Activated T-helper 1 cell treated with anti-CD3 and anti-CD28 coated beads, Interleukin-12 subunit alpha, Interleukin-12 subunit beta, Interleukin-2, Interleukin-4 antibody, amounts not matched to agents 30 ng/mL and 10 ng/mL and 1 ng/mL, durations not matched to agents 14 hours and 24 hours and 36 hours (primary cell): ENCODE data around the gene FGA. TPM values are rescaled to one million over a fixed set of nuclear protein-coding genes. Genes with fewer than 3 reads are reported as not detected.
"Not testable (repeated sequence)": the region's sequence is repeated elsewhere in the genome, so short reads cannot be mapped to it uniquely, and the experiment has no call there.

Experiments used
- DNase-seq: peaks from one replicate; pipeline ENCODE4 v3.0.0; 2021; ENCODE audit warnings: low spot score
- H3K27ac Mint-ChIP-seq: one replicate; pipeline ENCODE4 v1.8.0; 2021; ENCODE audit warnings: mild to moderate bottlenecking, mixed read lengths
- H3K27me3 Mint-ChIP-seq: one replicate; pipeline ENCODE4 v1.8.0; 2022; ENCODE audit warnings: mild to moderate bottlenecking, moderate library complexity, mixed read lengths; ENCODE audit not compliant: insufficient read depth
- H3K36me3 Mint-ChIP-seq: one replicate; pipeline ENCODE4 v1.8.0; 2021; ENCODE audit warnings: low read depth, mixed read lengths
- H3K4me1 Mint-ChIP-seq: one replicate; pipeline ENCODE4 v1.8.0; 2021; ENCODE audit warnings: low read depth, mixed read lengths
- H3K4me3 Mint-ChIP-seq: one replicate; pipeline ENCODE4 v1.8.0; 2021; ENCODE audit warnings: mild to moderate bottlenecking, moderate library complexity, mixed read lengths
- H3K9me3 Mint-ChIP-seq: one replicate; pipeline ENCODE4 v1.8.0; 2021; ENCODE audit warnings: mixed read lengths
- intact Hi-C: fragments of 100-400 bp; cut with micrococcal nuclease; formaldehyde crosslinking; loops from one replicate; pipeline ENCODE4 v1.15.1; 2024
- total RNA-seq: library from RNA; stranded (reverse); gene quantifications from 2 replicates; pipeline ENCODE4 v1.2.3, GENCODE V29; 2022

FGA gene
- total RNA-seq, 1 donor from 2014 or later: not detected

DNA sequence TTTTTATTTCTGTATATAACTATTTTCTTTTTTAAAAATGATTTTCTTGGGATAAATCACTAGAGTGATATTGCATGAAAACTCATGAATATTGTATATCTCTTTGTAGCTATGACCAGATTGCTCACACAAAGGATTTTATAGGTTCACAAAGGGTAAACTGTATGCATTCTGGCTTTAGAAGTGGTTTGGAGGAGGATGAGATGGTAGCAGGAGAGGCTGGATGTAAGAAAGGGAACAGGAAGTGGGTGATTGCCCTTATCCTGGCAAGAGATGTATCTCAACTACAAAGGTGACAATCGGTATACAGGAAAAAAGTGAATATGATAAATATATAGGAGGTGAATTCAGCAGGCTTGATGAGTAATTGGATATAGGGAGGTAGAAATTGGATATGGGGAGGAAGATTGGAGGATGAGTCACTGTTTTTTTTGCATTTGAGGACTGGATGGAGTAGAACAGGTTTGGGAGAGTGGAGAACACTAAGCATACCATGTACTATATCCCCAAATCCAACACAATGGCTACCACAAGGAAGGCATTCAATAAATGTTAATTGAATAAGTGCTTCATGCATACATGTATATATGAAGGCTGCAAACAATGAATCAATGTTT is 12.0 kb upstream of the FGA start:
- Mint-ChIP-seq H3K27ac (no peak overlapping the region), H3K27me3 (peaks cover 12% of the 10 kb centered on the region), H3K9me3 (no peaks in the 10 kb centered on the region), H3K36me3 (no peaks in the 10 kb centered on the region), H3K4me1 (no peaks in the 10 kb centered on the region), H3K4me3 (no peak overlapping the region)
- no peak for DNase-seq
- intact Hi-C loops: no loop called here

DNA sequence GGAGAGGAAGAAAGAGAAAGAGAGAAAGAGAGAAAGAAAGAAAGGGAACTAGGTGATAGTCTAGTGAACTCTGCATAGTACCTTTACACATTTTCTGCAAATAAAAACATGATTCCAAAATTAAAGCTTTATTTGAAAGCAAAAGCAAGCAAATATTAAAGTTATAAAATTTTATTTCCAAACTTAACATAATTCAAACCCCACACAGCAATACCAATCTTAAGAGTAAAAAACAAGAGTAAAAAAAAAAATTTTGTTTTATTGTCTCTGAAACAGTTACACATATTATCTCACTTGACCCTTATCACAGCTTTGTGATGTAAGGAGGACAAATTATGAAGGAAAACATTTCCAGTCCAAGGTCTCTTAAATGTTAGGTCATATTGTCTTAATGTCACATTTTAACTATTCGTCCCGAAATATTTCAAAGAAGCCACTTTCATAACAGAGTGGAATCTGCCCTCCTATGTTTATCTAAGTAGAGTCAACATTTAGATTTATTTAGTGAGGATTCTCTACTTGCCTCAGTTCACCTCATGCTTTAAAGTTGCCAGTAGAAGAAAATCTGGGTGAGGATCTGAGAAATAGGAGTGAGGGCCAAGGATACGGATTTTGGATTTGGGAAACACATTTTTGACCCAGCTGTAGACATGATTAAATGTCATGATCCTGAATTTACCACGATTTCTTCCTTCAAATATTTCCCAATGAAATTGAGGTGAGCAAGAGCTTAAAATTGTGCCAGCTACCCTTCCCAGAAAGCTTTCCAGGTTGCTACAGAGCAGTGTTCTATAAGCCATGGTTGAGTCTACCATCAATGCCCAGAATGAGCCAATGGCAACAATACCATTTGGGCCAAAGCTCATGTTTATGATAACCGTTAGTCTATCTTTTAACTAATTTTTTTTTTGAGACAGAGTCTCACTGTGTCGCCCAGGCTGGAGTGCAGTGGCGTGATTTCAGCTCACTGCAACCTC is 7.5 kb upstream of the FGA start:
- Mint-ChIP-seq H3K4me3 (no peak overlapping the region), H3K27ac (no peak overlapping the region), H3K9me3 (no peaks in the 10 kb centered on the region), H3K4me1 (no peaks in the 10 kb centered on the region), H3K36me3 (no peaks in the 10 kb centered on the region), H3K27me3 (peaks cover 6% of the 10 kb centered on the region)
- DNase-seq: no peak
- intact Hi-C loops: no loop called here

DNA sequence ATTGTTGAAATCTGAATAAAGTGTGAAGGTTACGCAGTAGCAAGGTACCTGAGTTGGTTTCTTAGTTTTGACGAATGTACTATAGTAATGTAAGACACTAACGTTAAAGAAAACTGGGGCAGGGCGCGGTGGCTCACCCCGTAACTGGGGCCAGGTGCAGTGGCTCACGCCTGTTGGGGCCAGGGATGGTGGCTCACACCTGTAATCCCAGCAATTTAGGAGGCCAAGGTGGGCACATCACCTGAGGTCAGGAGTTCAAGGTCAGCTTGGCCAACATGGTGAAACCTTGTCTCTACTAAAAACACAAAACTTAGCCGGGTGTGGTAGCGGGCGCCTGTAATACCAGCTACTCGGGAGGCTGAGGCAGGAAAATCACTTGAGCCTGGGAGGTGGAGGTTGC is 6.7 kb upstream of the FGA start:
- H3K36me3 Mint-ChIP-seq, H3K27me3 Mint-ChIP-seq, intact Hi-C loops, H3K27ac Mint-ChIP-seq, H3K9me3 Mint-ChIP-seq, H3K4me1 Mint-ChIP-seq, H3K4me3 Mint-ChIP-seq, DNase-seq: not testable (repeated sequence)

DNA sequence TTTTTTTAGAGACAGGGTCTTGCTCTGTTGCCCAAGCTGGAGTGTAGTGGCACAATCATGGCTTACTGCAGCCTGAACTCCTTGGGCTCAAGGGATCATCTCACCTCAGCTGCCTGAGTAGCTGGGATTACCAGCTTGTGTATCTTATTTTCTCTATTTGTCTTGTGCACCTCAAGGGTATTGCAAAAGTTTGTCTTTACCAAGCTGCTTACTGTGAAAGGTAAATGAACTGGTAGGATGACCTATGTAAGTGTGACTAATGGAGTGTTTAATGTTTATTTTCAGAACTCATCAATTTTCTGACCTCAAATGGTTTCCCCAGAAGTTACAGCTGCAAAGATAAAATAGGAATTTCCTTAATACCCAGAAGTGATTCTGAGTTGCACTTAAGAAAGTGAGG is 5.3 kb upstream of the FGA start:
- intact Hi-C loops: no loop called here
- Mint-ChIP-seq H3K36me3 (no peaks in the 10 kb centered on the region), H3K27ac (no peak overlapping the region), H3K4me1 (no peaks in the 10 kb centered on the region), H3K27me3 (peaks cover 3% of the 10 kb centered on the region), H3K9me3 (no peaks in the 10 kb centered on the region), H3K4me3 (no peak overlapping the region)
- DNase-seq: no peak

DNA sequence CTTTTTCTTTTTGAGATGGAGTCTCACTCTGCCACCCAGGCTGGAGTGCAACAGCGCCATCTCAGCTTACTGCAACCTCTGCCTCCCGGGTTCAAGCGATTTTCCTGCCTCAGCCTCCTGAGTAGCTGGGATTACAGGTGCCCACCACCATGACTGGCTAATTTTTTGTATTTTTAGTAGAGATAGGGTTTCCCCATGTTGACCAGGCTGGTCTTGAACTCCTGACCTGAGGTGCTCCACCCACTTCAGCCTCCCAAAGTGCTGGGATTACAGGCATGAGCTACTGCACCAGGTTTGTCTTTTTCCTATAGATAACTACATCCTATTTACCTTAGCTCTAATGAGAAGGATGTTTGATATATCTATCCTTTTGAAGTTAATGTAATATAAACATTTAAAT is 3.8 kb upstream of the FGA start:
- intact Hi-C loops, H3K36me3 Mint-ChIP-seq, H3K4me1 Mint-ChIP-seq, DNase-seq, H3K4me3 Mint-ChIP-seq, H3K9me3 Mint-ChIP-seq, H3K27me3 Mint-ChIP-seq, H3K27ac Mint-ChIP-seq: not testable (repeated sequence)

DNA sequence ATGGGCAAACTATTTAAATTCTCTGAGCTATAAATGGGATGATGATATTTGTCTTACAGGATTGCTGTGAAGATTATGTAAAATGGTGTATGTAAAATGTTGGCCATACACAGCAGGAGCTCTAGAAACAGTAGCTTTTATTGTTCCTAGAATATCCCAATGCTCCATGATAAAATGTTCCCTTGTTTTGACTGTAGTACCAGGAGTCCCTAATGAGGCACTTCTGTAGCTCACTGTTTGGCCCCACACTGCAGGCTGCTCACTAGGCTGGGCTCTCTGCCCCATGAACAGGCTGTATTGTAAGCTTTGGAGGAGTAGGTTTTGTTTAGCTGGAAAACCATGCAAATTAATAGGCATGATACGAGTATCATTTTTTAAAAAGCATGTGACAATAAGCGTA is 3.3 kb upstream of the FGA start:
- Mint-ChIP-seq H3K4me1 (no peaks in the 10 kb centered on the region), H3K9me3 (no peaks in the 10 kb centered on the region), H3K27ac (no peak overlapping the region), H3K4me3 (no peak overlapping the region), H3K36me3 (no peaks in the 10 kb centered on the region), H3K27me3 (no peaks in the 10 kb centered on the region)
- intact Hi-C loops: no loop called here
- DNase-seq: no peak

DNA sequence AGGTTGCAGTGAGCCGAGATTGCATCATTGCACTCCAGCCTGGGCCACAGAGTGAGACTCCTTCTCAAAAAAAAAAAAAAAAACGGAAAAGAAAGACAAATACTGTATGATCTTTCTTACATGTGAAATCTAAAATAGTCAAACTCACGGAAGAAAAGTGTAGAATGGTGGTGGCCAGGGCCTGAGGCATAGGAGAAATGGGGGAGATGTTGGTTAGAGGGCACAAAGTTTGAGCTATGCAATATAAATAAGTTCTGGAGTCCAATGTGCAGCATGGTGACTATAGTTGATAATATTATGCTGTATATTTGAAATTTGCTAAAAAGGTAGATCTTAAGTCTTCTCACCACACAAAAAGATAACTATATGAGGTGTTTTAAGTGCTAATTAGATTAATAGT is 1.3 kb upstream of the FGA start:
- Mint-ChIP-seq H3K27ac (no peak overlapping the region), H3K27me3 (no peaks in the 10 kb centered on the region), H3K4me3 (no peak overlapping the region), H3K4me1 (no peaks in the 10 kb centered on the region), H3K9me3 (no peaks in the 10 kb centered on the region), H3K36me3 (no peaks in the 10 kb centered on the region)
- intact Hi-C loops: no loop called here
- no peak for DNase-seq

DNA sequence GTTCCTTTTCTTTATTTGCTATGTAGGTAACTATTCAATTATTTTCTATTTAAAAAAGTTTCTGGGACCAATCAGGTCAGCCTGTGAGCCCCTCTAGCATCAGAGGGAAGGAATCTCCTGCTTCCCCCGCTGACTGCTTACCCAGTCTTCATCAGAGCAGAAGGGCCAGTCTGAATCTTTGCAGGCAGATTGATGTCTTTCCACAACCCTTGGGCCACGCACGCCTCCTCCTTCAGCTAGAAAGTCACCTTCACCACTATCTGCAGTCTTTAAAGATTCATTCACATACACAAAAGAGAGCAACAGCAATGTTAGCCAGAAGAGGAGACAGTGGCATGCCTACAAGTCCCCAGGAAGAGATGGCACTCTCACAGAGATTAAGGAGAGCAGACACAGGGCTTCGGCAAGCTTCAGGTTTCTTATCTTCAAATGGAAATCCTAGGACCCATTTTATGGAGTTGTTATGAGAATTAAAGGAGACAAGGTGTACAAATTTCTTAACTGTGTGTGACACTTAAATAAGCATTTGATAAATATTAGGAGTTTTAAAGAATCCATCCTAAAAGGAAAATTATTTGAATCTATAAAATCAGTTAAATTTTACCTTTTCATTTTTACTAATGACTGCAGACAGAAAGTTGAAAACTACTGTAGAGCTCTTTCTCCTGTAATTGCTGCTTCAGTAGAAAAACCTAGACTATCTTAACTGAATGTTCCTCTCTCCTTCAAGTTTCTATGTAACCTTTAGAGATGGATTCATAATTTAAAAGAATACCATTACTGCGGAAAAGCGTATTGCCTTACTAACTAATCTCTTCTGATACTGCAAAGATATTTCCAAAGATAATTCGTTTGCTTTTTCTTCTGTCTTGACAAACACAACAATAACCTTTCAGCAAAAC is 995 bp downstream of the FGA start:
- no peak overlapping the region for H3K4me3 Mint-ChIP-seq
- no peak for DNase-seq
- H3K27ac Mint-ChIP-seq: no peak overlapping the region

DNA sequence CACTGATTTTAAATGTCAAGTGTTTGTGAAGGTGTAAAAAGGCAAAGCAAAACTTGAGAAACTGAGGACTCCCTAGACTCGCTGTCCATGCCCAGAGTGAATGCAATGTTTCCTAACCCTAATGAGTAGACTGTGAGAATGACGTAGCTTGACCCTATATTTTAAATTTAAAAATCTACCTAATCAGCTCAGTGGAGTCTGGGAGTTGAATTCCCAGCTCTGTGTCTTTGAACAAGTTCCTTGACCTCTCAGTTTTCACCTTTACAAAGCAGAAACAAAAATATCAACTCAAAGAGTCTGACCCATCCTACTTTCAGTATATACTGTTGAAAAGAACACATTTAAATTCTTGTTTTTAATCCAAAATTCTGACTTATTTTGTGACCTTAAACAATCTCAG is 2.3 kb downstream of the FGA start:
- no peak overlapping the region for H3K27ac Mint-ChIP-seq
- intact Hi-C loops: no loop called here
- no peaks in the 10 kb centered on the region for H3K9me3 Mint-ChIP-seq
- no peak overlapping the region for H3K4me3 Mint-ChIP-seq
- no peaks in the 10 kb centered on the region for H3K4me1 Mint-ChIP-seq
- no peaks in the 10 kb centered on the region for H3K36me3 Mint-ChIP-seq
- H3K27me3 Mint-ChIP-seq: no peaks in the 10 kb centered on the region
- DNase-seq: no peak

More for the DNA sequence above, 995 bp downstream of the FGA start:
- intact Hi-C loops: no loop called here
- Mint-ChIP-seq H3K27me3 (no peaks in the 10 kb centered on the region), H3K36me3 (no peaks in the 10 kb centered on the region), H3K9me3 (no peaks in the 10 kb centered on the region), H3K4me1 (no peaks in the 10 kb centered on the region)

DNA sequence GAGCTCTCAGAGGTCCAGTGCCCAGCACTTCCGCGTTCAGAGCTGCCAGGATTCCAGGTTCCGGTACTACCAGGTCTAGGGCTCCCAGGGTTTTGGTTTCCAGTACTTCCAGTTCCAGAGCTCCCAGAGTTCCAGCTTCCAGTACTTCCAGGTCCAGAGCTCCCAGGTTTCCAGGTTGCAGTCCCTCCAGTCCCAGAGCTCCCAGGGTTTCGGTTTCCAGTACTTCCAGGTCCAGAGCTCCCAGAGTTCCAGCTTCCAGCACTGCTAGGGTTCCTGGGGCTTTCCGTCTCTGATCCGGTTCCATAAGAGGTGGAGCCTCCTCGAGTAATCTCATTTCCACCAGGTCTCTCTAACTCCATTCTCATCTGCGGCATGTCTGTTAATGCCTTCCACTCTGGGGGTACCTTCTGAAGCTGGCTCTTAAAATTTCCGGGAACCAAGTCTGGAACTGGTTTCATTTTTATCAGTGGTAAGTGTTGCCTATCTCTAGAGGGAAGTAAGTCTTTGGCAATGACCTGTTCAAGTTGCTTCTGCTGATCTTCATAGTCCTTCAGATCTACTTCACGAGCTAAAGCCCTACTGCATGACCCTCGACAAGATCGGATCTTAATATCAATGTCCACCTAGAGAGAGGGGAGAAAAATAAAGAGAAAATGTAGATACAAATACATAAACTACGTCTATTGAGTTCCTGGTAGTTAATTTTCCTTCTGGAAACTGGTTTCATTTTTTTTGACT is 4.1 kb downstream of the FGA start:
- no peaks in the 10 kb centered on the region for H3K4me1 Mint-ChIP-seq
- no peaks in the 10 kb centered on the region for H3K9me3 Mint-ChIP-seq
- DNase-seq: no peak
- intact Hi-C loops: no loop called here
- H3K27ac Mint-ChIP-seq: no peak overlapping the region
- H3K36me3 Mint-ChIP-seq: no peaks in the 10 kb centered on the region
- no peaks in the 10 kb centered on the region for H3K27me3 Mint-ChIP-seq
- H3K4me3 Mint-ChIP-seq: no peak overlapping the region

DNA sequence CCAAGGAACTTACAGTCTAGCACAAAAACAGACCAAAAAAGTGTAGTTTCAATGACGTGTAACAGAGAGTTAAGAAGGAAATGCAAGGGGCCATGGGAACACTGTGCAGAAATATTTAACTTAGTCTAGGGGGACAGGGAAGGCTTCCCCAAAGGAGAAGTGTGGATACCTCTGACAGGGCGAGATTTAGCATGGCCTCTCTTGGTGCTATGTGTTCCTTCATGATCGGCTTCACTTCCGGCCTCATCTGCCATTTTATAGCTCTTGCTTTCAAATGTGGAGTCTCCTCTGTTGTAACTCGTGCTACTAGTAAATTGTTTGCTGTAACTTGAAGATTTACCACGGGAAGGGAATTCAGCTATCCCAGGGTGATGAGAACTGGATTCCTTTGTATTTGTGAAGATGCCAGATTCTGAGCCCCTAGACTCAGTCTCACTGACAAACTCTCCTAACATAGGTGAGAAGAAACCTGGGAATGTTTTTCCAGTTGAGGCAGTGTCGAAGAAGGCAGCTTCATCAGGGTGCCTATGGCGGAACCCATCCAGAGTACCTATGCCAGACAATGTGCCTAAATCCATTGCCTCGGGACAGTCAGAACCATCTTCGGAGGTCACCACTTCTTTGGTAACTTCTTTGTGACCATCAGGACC is 5.0 kb downstream of the FGA start:
- DNase-seq: no peak
- H3K9me3 Mint-ChIP-seq: no peaks in the 10 kb centered on the region
- intact Hi-C loops: no loop called here
- H3K4me1 Mint-ChIP-seq: no peaks in the 10 kb centered on the region
- H3K27ac Mint-ChIP-seq: no peak overlapping the region
- H3K4me3 Mint-ChIP-seq: no peak overlapping the region
- H3K27me3 Mint-ChIP-seq: peaks cover 2% of the 10 kb centered on the region
- H3K36me3 Mint-ChIP-seq: no peaks in the 10 kb centered on the region

DNA sequence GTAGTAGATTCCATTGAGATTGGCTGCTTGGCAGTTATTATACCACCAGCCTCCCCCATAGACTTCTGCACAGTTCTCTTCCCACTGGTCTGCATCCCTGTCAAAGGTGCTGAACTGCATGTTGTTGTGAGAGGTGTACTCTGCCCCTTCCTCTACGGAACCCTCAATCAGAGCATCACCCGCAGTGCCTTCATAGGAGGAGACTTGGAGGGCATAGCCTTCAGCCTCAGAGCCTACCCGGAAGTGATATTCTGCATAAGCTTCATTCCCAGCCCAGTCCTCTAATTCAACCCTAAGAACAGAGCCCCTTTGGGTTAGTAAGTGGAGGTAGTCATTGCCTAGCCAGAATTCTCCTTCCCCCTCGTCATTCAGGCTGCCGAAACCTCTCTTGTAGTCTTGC is 6.3 kb downstream of the FGA start:
- no peaks in the 10 kb centered on the region for H3K36me3 Mint-ChIP-seq
- H3K4me3 Mint-ChIP-seq: no peak overlapping the region
- no peak for DNase-seq
- H3K27me3 Mint-ChIP-seq: peaks cover 3% of the 10 kb centered on the region
- no peaks in the 10 kb centered on the region for H3K4me1 Mint-ChIP-seq
- intact Hi-C loops: no loop called here
- H3K27ac Mint-ChIP-seq: no peak overlapping the region
- no peaks in the 10 kb centered on the region for H3K9me3 Mint-ChIP-seq
